ENCODE measurements around the gene SLK.

Gene SLK

DNA sequence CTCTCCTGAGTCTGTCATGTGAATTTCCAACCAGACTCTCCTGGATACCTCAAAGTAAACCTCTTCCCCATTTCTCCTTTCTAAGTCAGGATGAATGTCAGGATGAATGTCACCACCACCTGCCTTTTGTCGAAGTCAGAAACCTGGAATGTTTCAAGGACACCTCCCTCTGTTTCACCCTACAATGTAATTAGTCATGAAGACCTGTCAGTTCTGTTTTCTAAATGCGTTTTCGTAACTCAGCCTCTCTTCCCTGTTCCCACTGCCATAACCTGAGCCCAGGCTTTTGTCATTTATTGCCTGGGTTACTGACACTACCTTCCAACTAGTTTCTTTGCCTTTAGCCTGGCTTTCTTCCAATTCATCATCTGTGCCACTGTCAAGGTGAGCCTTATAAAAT is 43.4 kb upstream of the SLK start:
- no peak for TF ChIP-seq POLR2AphosphoS5 (IDR thresholded peaks at IDR 0.05; ENCODE audit: borderline replicate concordance, low read depth, low read length)
- TF ChIP-seq FOXP2 (optimal IDR thresholded peaks at IDR 0.05; ENCODE audit: control extremely low read depth, extremely low read length, insufficient read depth), result no peak
- no peak for TF ChIP-seq EZH2 (IDR thresholded peaks at IDR 0.05)

DNA sequence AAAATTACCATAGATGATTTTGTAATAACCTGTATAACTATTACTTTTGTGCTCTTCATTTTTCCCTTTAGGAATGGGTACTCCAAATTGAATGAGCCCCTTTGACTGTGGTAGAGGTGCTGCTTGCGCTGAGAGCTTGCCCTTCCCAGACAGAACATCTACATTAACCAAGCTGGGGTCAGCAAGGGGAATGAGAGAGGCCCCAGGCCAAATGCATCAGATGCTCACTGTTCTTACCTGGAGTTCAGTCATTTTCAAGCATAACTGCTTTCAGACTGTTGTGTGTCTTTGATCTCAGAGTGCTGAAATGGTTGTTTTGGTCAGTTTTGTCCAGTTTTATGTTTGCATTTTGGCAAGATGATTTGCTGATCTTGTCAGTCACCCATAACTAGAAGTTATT is 41.3 kb upstream of the SLK start:
- no peak for DNase-seq (ENCODE audit: low read depth, low spot score)
- TF ChIP-seq EZH2 (IDR thresholded peaks at IDR 0.05) (no peak), FOXP2 (optimal IDR thresholded peaks at IDR 0.05; ENCODE audit: control extremely low read depth, extremely low read length, insufficient read depth) (no peak), POLR2AphosphoS5 (IDR thresholded peaks at IDR 0.05; ENCODE audit: borderline replicate concordance, low read depth, low read length) (no peak)

More for the DNA sequence above, 43.4 kb upstream of the SLK start:
- Histone ChIP-seq H3K9me3 (ENCODE audit: low read depth, low read length) (no peaks in the 10 kb centered on the region), H3K36me3 (ENCODE audit: insufficient read depth, low read length) (no peaks in the 10 kb centered on the region), H3K9ac (ENCODE audit: insufficient read length) (no peak overlapping the region), H3K4me3 (no peak overlapping the region), H3K27ac (no peak overlapping the region)
- DNase-seq (ENCODE audit: low read depth, low spot score), result no peak

DNA sequence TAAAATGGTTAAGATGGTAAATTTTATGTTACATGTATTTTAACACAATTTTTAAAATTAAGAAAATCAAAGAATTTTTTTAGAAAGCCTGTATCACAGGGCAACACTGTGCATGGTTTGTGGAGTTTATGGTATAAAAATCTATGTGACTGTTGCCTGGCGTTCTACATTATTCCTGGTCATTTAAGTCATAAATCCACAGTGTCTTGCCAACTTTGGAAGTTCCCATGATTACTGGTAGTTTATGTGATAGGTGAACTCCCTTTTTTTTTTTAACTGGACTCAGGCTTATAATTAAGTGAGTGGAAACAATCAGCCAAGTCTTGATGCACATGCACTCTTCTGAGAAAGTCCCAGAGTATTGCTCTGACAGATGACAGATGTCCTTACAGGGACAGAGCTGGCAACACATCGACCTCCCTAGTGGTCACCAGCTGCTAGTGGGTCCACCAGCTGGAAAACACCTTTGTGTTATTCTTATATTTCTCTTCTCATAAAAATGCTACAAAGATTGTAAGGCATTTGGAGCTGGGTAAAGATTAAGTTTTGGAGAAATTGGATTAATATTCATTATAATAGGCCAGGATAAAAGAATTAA is 40.1 kb upstream of the SLK start:
- Histone ChIP-seq H3K4me3 (no peak overlapping the region), H3K27ac (no peak overlapping the region), H3K9ac (ENCODE audit: insufficient read length) (no peak overlapping the region), H3K36me3 (ENCODE audit: insufficient read depth, low read length) (no peaks in the 10 kb centered on the region), H3K9me3 (ENCODE audit: low read depth, low read length) (no peaks in the 10 kb centered on the region)
- DNase-seq (ENCODE audit: low read depth, low spot score), result no peak
- TF ChIP-seq EZH2 (IDR thresholded peaks at IDR 0.05), result no peak
- TF ChIP-seq FOXP2 (optimal IDR thresholded peaks at IDR 0.05; ENCODE audit: control extremely low read depth, extremely low read length, insufficient read depth), result no peak
- TF ChIP-seq POLR2AphosphoS5 (IDR thresholded peaks at IDR 0.05; ENCODE audit: borderline replicate concordance, low read depth, low read length), result no peak

More for the DNA sequence above, 41.3 kb upstream of the SLK start:
- Histone ChIP-seq H3K4me3 (no peak overlapping the region), H3K9ac (ENCODE audit: insufficient read length) (no peak overlapping the region), H3K36me3 (ENCODE audit: insufficient read depth, low read length) (no peaks in the 10 kb centered on the region), H3K27ac (no peak overlapping the region), H3K9me3 (ENCODE audit: low read depth, low read length) (no peaks in the 10 kb centered on the region)

DNA sequence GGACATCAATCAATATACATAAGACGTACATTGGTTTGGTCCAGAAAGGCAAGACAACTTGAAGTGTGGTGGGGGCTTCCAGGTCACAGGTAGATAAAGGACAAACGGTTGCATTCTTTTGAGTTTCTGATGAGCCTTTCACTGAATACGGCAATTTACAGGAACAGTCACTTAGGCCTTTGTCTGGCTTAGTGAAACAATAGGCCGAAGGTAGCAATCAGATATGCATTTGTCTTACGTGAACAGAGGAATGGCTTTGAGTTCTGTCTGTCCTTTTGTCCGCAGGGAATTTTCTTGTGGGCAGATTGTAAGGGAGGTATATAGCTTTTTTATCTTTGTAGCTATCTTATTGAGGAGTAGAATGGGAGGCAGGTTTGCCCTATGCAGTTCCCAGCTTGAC is 38.2 kb upstream of the SLK start:
- TF ChIP-seq POLR2AphosphoS5 (IDR thresholded peaks at IDR 0.05; ENCODE audit: borderline replicate concordance, low read depth, low read length), result no peak
- no peak overlapping the region for H3K9ac ChIP-seq (ENCODE audit: insufficient read length)
- no peak overlapping the region for H3K27ac ChIP-seq
- H3K4me3 ChIP-seq, result no peak overlapping the region
- no peaks in the 10 kb centered on the region for H3K9me3 ChIP-seq (ENCODE audit: low read depth, low read length)
- no peaks in the 10 kb centered on the region for H3K36me3 ChIP-seq (ENCODE audit: insufficient read depth, low read length)
- DNase-seq (ENCODE audit: low read depth, low spot score), result no peak

DNA sequence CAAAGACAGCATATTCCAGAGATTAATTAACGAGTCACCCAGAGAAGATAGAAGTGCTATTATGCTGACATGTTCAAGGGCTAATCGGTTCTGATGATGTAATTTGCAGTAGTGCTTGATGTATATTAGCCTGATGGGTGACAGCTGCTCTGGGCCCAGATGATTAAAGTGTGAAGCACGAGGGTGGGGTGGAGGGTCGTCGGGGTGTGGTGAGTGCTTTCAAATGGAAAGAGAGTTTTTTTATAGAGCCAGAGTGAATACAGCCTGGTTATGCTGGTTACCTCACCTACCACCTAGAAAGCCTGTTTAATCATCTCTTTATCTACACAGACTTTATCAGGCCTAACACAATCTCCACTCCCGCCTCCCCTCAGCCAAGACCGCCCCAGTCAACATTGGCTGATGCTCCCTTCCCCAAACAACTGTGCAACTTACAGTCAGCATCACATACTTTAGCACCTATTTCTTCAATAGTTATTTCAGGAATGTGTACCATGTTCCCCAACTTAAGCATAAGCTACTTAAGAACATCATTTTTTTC is 37.5 kb upstream of the SLK start:
- Histone ChIP-seq H3K9ac (ENCODE audit: insufficient read length) (no peak overlapping the region), H3K27ac (no peak overlapping the region), H3K9me3 (ENCODE audit: low read depth, low read length) (no peaks in the 10 kb centered on the region), H3K36me3 (ENCODE audit: insufficient read depth, low read length) (no peaks in the 10 kb centered on the region), H3K4me3 (no peak overlapping the region)
- TF ChIP-seq POLR2AphosphoS5 (IDR thresholded peaks at IDR 0.05; ENCODE audit: borderline replicate concordance, low read depth, low read length), result no peak
- no peak for TF ChIP-seq FOXP2 (optimal IDR thresholded peaks at IDR 0.05; ENCODE audit: control extremely low read depth, extremely low read length, insufficient read depth)
- TF ChIP-seq EZH2 (IDR thresholded peaks at IDR 0.05), result no peak
- no peak for DNase-seq (ENCODE audit: low read depth, low spot score)

DNA sequence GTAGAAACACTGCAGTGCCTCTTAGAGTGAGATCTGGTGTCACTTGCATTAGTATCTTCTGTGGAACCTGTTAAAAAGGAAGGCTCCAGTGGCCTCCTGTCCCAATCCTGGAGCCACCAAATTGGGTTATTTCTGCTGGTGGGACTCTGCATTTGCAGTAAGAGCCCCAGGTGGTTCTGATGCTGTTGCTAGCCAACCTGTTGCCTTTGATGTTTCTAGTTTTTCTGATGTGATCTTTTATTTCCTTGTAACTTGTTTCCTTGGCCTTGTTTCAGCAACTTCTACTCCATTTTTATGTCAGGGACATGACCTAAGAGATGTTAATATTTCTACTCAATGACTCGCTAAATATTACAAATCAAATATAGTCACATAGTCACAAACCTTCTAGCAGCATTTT is 36.5 kb upstream of the SLK start:
- DNase-seq (ENCODE audit: low read depth, low spot score), result no peak
- Histone ChIP-seq H3K9ac (ENCODE audit: insufficient read length) (no peak overlapping the region), H3K4me3 (no peak overlapping the region), H3K27ac (no peak overlapping the region), H3K9me3 (ENCODE audit: low read depth, low read length) (no peaks in the 10 kb centered on the region), H3K36me3 (ENCODE audit: insufficient read depth, low read length) (no peaks in the 10 kb centered on the region)
- no peak for TF ChIP-seq FOXP2 (optimal IDR thresholded peaks at IDR 0.05; ENCODE audit: control extremely low read depth, extremely low read length, insufficient read depth)
- no peak for TF ChIP-seq EZH2 (IDR thresholded peaks at IDR 0.05)
- no peak for TF ChIP-seq POLR2AphosphoS5 (IDR thresholded peaks at IDR 0.05; ENCODE audit: borderline replicate concordance, low read depth, low read length)

DNA sequence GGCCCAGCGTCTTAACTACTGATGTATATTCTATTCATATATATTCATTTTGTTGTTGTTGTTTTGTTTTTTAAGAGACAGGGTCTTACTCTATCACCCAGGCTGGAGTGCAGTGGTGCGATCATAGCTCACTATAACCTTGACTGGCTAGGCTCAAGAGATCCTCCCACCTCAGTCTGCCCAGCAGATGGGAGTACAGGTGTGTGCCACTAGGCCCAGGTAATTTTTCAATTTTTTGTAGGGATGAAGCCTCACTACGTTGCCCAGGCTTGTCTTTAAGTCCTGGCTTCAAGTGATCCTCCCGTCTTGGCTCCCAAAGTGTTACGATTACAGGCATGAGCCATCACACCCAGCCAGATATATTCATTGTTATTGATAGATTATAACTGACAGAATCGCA is 36.1 kb upstream of the SLK start:
- no peak overlapping the region for H3K27ac ChIP-seq
- H3K36me3 ChIP-seq (ENCODE audit: insufficient read depth, low read length), result no peaks in the 10 kb centered on the region
- TF ChIP-seq POLR2AphosphoS5 (IDR thresholded peaks at IDR 0.05; ENCODE audit: borderline replicate concordance, low read depth, low read length) (no peak), EZH2 (IDR thresholded peaks at IDR 0.05) (no peak), FOXP2 (optimal IDR thresholded peaks at IDR 0.05; ENCODE audit: control extremely low read depth, extremely low read length, insufficient read depth) (no peak)
- no peak overlapping the region for H3K9ac ChIP-seq (ENCODE audit: insufficient read length)
- no peak overlapping the region for H3K4me3 ChIP-seq
- no peaks in the 10 kb centered on the region for H3K9me3 ChIP-seq (ENCODE audit: low read depth, low read length)
- DNase-seq (ENCODE audit: low read depth, low spot score), result no peak

DNA sequence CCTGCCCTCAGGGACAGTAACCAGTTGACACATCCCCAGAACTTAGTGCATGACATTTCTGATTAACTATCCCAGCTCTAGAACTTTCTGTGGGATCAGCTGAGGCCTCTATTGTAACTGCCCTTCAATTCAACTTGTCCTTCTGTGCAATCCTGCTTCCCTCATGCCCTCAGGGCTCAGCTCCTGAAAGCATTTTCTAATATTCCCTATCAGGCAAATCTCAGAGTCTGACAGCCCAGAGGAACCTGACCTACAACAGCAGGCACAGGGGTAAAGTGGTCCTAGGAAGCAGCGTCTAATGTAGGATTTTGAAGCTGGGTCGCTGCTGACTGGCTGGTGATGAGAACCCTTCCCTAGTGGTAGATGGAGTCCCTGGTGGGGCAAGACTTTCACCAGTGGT is 35.3 kb upstream of the SLK start:
- Histone ChIP-seq H3K27ac (no peak overlapping the region), H3K36me3 (ENCODE audit: insufficient read depth, low read length) (no peaks in the 10 kb centered on the region), H3K9ac (ENCODE audit: insufficient read length) (no peak overlapping the region), H3K4me3 (no peak overlapping the region), H3K9me3 (ENCODE audit: low read depth, low read length) (no peaks in the 10 kb centered on the region)
- TF ChIP-seq POLR2AphosphoS5 (IDR thresholded peaks at IDR 0.05; ENCODE audit: borderline replicate concordance, low read depth, low read length) (no peak), EZH2 (IDR thresholded peaks at IDR 0.05) (no peak), FOXP2 (optimal IDR thresholded peaks at IDR 0.05; ENCODE audit: control extremely low read depth, extremely low read length, insufficient read depth) (no peak)
- no peak for DNase-seq (ENCODE audit: low read depth, low spot score)

DNA sequence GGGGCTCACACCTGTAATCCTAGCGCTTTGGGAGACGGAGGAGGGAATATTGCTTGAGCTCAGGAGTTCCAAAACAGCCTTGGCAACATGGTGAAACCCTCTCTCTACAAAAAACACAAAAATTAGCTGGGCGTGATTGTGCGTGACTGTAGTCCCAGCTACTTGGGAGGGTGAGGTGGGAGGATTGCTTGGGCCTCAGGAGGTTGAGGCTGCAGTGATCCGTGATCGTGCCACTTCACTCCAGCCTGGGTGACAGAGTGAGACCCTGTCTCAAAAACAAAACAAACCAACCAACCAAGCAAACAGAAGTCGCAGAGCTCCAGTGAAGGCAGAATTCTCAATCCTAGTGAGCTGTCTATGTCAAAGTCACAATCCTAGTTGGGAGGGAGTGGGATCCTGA is 34.7 kb upstream of the SLK start:
- Histone ChIP-seq H3K27ac (no peak overlapping the region), H3K9ac (ENCODE audit: insufficient read length) (no peak overlapping the region)
- TF ChIP-seq POLR2AphosphoS5 (IDR thresholded peaks at IDR 0.05; ENCODE audit: borderline replicate concordance, low read depth, low read length) (no peak), EZH2 (IDR thresholded peaks at IDR 0.05) (no peak), FOXP2 (optimal IDR thresholded peaks at IDR 0.05; ENCODE audit: control extremely low read depth, extremely low read length, insufficient read depth) (no peak)

More for the DNA sequence above, 34.7 kb upstream of the SLK start:
- no peak for DNase-seq (ENCODE audit: low read depth, low spot score)
- Histone ChIP-seq H3K9me3 (ENCODE audit: low read depth, low read length) (no peaks in the 10 kb centered on the region), H3K4me3 (no peak overlapping the region), H3K36me3 (ENCODE audit: insufficient read depth, low read length) (no peaks in the 10 kb centered on the region)

All from SK-N-MC (cell line).